ENCODE results near the gene FNDC3B. TPM values are rescaled to one million over a fixed set of nuclear protein-coding genes. Genes with fewer than 3 reads are reported as not detected.
"Not testable (repeated sequence)": the region's sequence is repeated elsewhere in the genome, so short reads cannot be mapped to it uniquely, and the experiment has no call there.

The FNDC3B gene
- total RNA-seq, 1 donor from 2014 or later = 71.3 TPM

DNA sequence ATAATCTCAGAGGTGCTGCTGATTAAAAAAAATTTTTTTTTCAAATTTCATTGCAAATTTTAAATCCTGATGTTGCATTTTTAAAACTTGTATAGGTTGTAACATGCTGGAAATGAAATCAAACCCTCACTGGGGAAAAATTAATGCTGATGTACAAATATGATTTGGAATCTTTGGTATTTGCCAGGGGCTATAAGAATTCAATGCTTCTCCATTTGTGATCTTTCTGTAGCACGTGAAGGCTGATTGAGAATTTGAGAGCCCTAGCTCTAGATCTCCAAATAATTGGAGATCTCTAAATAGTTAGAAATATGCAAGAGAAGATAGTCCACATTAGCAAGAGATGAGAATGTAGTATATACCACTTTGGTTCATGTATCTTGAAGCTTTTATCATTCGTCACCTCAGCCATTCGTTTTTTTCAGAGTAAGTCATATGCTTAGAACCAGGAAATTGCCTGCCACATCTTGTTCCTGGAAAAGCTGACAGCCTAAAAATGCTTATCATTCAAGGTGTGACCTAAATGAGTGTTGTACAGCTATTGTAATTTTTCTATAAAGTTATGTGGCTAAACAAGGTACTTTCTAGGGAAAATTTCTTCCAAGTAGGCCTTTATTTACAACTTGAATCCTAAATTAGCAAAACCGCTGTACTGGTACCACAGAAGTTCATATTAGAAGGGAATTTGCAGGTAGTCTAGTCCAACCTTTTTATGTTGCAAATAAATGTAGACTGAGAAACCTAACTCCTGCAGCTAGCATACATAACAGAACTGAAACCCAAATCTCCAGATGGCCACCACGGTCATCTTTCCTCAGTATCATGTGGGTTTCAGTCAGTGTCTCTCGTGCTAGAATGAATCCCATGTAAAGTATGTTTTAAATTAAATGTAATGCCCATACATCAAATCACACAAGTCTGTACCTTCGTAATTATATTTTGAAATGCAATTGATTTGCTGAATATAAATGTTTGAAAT, 48.5 kb downstream of the FNDC3B start:
- TF ChIP-seq, protein P1, sequence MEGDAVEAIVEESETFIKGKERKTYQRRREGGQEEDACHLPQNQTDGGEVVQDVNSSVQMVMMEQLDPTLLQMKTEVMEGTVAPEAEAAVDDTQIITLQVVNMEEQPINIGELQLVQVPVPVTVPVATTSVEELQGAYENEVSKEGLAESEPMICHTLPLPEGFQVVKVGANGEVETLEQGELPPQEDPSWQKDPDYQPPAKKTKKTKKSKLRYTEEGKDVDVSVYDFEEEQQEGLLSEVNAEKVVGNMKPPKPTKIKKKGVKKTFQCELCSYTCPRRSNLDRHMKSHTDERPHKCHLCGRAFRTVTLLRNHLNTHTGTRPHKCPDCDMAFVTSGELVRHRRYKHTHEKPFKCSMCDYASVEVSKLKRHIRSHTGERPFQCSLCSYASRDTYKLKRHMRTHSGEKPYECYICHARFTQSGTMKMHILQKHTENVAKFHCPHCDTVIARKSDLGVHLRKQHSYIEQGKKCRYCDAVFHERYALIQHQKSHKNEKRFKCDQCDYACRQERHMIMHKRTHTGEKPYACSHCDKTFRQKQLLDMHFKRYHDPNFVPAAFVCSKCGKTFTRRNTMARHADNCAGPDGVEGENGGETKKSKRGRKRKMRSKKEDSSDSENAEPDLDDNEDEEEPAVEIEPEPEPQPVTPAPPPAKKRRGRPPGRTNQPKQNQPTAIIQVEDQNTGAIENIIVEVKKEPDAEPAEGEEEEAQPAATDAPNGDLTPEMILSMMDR (IDR thresholded peaks at IDR 0.05; ENCODE audit: insufficient read depth, low read length, poor library complexity, severe bottlenecking) = no peak
- H3K4me3 ChIP-seq (ENCODE audit: low read depth, low read length) = no peak overlapping the region
- no peak for DNase-seq (ENCODE audit: low read depth)
- H3K27me3 ChIP-seq (ENCODE audit: control insufficient read depth, insufficient read depth, low read length) = no peaks in the 10 kb centered on the region
- H3K36me3 ChIP-seq (ENCODE audit: control insufficient read depth, insufficient read depth, low read length) = no peaks in the 10 kb centered on the region

- Histone ChIP-seq H3K4me3 (ENCODE audit: low read depth, low read length) (no peak overlapping the region), H3K36me3 (ENCODE audit: control insufficient read depth, insufficient read depth, low read length) (no peaks in the 10 kb centered on the region), H3K27me3 (ENCODE audit: control insufficient read depth, insufficient read depth, low read length) (no peaks in the 10 kb centered on the region)
- TF ChIP-seq, protein P1 (IDR thresholded peaks at IDR 0.05; ENCODE audit: insufficient read depth, low read length, poor library complexity, severe bottlenecking) = no peak
- DNase-seq (ENCODE audit: low read depth) = no peak
Measured at GRCh38 chr3:172089250-172089649, 49.9 kb downstream of the FNDC3B start.

DNA sequence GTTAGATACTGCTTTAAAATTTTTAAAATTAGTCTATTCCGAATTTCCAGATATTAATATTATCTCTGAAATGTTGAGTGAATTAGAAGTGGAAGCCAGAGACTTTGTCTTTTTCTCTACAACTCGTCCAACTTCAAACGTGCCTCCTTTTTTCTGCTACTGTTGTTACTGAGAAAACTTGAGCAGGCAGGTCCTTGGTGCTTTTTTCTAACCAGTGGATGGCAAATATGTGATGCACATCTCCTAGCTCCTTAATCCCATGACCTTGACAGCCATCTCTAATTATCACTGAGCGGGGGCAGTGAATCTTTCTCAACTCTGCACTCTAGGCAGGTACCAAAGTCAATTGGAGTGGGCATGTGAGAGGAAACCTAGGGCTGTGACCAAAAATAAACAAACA, 50.7 kb downstream of the FNDC3B start:
- Histone ChIP-seq H3K36me3 (ENCODE audit: control insufficient read depth, insufficient read depth, low read length) (no peaks in the 10 kb centered on the region), H3K27me3 (ENCODE audit: control insufficient read depth, insufficient read depth, low read length) (no peaks in the 10 kb centered on the region), H3K4me3 (ENCODE audit: low read depth, low read length) (no peak overlapping the region)
- TF ChIP-seq, protein P1 (IDR thresholded peaks at IDR 0.05; ENCODE audit: insufficient read depth, low read length, poor library complexity, severe bottlenecking) = no peak
- no peak for DNase-seq (ENCODE audit: low read depth)

DNA sequence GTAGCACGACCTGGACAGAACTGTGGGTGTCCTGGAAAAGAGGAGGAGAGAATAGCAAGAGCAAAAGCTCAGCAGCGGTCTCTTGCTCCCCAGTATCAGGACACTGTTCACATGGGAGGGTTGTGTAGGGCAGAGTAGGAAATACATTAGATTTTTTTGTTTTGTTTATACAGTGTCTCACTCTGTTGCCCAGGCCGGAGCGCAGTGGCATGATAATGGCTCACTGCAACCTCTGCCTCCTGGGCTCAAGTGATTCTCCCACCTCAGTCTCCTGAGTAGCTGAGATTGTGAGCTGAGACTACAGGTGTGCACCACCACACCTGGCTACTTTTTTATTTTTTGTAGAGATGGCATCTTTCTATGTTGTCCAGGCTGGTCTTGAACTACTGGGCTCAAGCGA, 53.3 kb downstream of the FNDC3B start:
- no peak overlapping the region for H3K4me3 ChIP-seq (ENCODE audit: low read depth, low read length)
- no peaks in the 10 kb centered on the region for H3K36me3 ChIP-seq (ENCODE audit: control insufficient read depth, insufficient read depth, low read length)
- no peak for DNase-seq (ENCODE audit: low read depth)
- no peaks in the 10 kb centered on the region for H3K27me3 ChIP-seq (ENCODE audit: control insufficient read depth, insufficient read depth, low read length)
- TF ChIP-seq, protein P1 (IDR thresholded peaks at IDR 0.05; ENCODE audit: insufficient read depth, low read length, poor library complexity, severe bottlenecking) = no peak

DNA sequence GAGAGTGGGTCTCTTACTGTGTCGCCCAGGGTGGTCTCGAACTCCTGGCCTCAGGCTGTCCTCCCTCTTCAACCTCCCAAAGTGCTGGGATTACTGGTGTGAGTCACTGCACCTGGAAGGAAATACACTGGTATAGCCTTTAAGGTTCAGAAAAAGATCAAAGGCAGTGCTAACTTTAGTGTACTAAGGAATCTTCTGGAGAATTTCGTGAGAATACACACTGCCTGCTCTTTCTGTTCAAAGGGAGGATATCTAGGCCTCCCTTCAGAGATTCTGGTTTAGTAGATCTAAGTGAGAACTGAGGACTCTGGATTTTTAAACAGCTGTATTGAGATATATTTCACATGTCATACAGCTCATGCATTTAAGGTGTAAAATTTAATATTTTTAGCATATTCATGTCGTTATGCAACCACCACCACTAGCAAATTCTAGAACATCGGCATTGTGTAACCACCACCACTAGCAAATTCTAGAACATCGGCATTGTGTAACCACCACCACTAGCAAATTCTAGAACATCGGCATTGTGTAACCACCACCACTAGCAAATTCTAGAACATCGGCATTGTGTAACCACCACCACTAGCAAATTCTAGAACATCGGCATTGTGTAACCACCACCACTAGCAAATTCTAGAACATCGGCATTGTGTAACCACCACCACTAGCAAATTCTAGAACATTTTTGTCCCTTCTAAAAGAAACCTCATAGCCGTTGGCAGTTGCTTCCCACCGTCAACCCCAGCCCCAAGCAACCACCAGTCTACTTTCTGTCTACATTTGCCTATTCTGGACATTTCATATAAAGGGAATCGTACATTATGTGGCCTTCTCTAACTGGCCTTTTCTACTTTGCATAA, 54.4 kb downstream of the FNDC3B start:
- DNase-seq (ENCODE audit: low read depth); H3K36me3 ChIP-seq (ENCODE audit: control insufficient read depth, insufficient read depth, low read length); H3K27me3 ChIP-seq (ENCODE audit: control insufficient read depth, insufficient read depth, low read length); H3K4me3 ChIP-seq (ENCODE audit: low read depth, low read length): not testable (repeated sequence)

All from kidney epithelial cell (primary cell).